ENCODE data around the gene PCDHA13. TPM values are rescaled to one million over a fixed set of nuclear protein-coding genes. Genes with fewer than 3 reads are reported as not detected.

Gene PCDHA13
- total RNA-seq, 1 experiment from 2014 or later, result 1.0 TPM

GRCh38 chr5:140927228-140927573 lies 45.3 kb downstream of the PCDHA13 start:
- no TSS peak for BruUV-seq (replicated peaks)
- no peaks in the 10 kb centered on the region for H3K27me3 ChIP-seq (ENCODE audit: control insufficient read depth, insufficient read depth, low read length)
- no peaks in the 10 kb centered on the region; the same call in 1 of the 2 replicates for H3K36me3 ChIP-seq (ENCODE audit: control insufficient read depth, insufficient read depth, low read length)
- POLR2A ChIA-PET, result no interaction called here
- in situ Hi-C loops (cut with HindIII; ENCODE audit: low pct_unique_long_range_greater_than_20kb, low sequenced_read_pairs) (no loop called here), intact Hi-C loops (cut with micrococcal nuclease; ENCODE audit: unreplicated experiment) (no loop called here)
- no peak for DNase-seq (ENCODE audit: low read depth, low spot score)
- H3K4me3 ChIP-seq (ENCODE audit: low read depth in 2 of 2, low read length in 2 of 2), result no peak overlapping the region; a peak in 1 of 4 replicates
- no peak for ATAC-seq
- H3K27ac ChIP-seq (ENCODE audit: low read length), result no peak overlapping the region
- no peaks in the 10 kb centered on the region for H3K9me3 ChIP-seq (ENCODE audit: control insufficient read depth, insufficient read depth, low read depth, low read length)
- CTCF ChIA-PET, result no interaction called here
- no peaks in the 10 kb centered on the region for H3K4me1 ChIP-seq (ENCODE audit: control insufficient read depth, insufficient read depth, low read length)
- no peak for TF ChIP-seq CTCF (IDR thresholded peaks at IDR 0.05)
- TF ChIP-seq SIN3A (IDR thresholded peaks at IDR 0.05; ENCODE audit: borderline replicate concordance, insufficient read depth, low read depth, low read length), result no peak
- TF ChIP-seq REST (IDR thresholded peaks at IDR 0.05; ENCODE audit: insufficient read depth in 1 of 2, low read depth in 2 of 2, low read length in 1 of 2), result no peak
- TF ChIP-seq TCF7L2 (IDR thresholded peaks at IDR 0.05; ENCODE audit: low read depth, low read length), result no peak
- no peak for TF ChIP-seq POLR2AphosphoS5 (IDR thresholded peaks at IDR 0.05; ENCODE audit: low read depth, low read length)

Other genes starting within 250 kb of the PCDHA13 start
- 2.5 TPM for gene CD14, start 248.9 kb upstream of the PCDHA13 start, total RNA-seq (2021; ENCODE audit: unreplicated experiment)
- gene TMCO6, start 242.7 kb upstream of the PCDHA13 start, total RNA-seq (2021; ENCODE audit: unreplicated experiment), result 18.9 TPM
- gene NDUFA2, start 234.5 kb upstream of the PCDHA13 start, total RNA-seq (2021; ENCODE audit: unreplicated experiment), result 81.7 TPM
- gene IK, start 234.3 kb upstream of the PCDHA13 start, total RNA-seq (2021; ENCODE audit: unreplicated experiment), result 98.2 TPM
- 49.2 TPM for gene WDR55, start 217.2 kb upstream of the PCDHA13 start, total RNA-seq (2021; ENCODE audit: unreplicated experiment)
- gene DND1, start 208.5 kb upstream of the PCDHA13 start, total RNA-seq (2021; ENCODE audit: unreplicated experiment), result 1.8 TPM
- 76.4 TPM for gene HARS1, start 190.8 kb upstream of the PCDHA13 start, total RNA-seq (2021; ENCODE audit: unreplicated experiment)
- gene HARS2, start 190.7 kb upstream of the PCDHA13 start, total RNA-seq (2021; ENCODE audit: unreplicated experiment), result 44.1 TPM
- 62.2 TPM for gene ZMAT2, start 181.7 kb upstream of the PCDHA13 start, total RNA-seq (2021; ENCODE audit: unreplicated experiment)
- gene PCDHA1, start 96.0 kb upstream of the PCDHA13 start, total RNA-seq (2021; ENCODE audit: unreplicated experiment), result not detected
- gene PCDHA2, start 87.3 kb upstream of the PCDHA13 start, total RNA-seq (2021; ENCODE audit: unreplicated experiment), result not detected
- not detected for gene PCDHA3, start 81.1 kb upstream of the PCDHA13 start, total RNA-seq (2021; ENCODE audit: unreplicated experiment)
- gene PCDHA4, start 75.1 kb upstream of the PCDHA13 start, total RNA-seq (2021; ENCODE audit: unreplicated experiment), result 3.1 TPM
- 0.10 TPM for gene PCDHA5, start 60.5 kb upstream of the PCDHA13 start, total RNA-seq (2021; ENCODE audit: unreplicated experiment)
- 0.31 TPM for gene PCDHA6, start 54.2 kb upstream of the PCDHA13 start, total RNA-seq (2021; ENCODE audit: unreplicated experiment)
- gene PCDHA7, start 47.9 kb upstream of the PCDHA13 start, total RNA-seq (2021; ENCODE audit: unreplicated experiment), result 0.15 TPM
- gene PCDHA8, start 40.9 kb upstream of the PCDHA13 start, total RNA-seq (2021; ENCODE audit: unreplicated experiment), result 0.10 TPM
- 0.21 TPM for gene PCDHA9, start 33.7 kb upstream of the PCDHA13 start, total RNA-seq (2021; ENCODE audit: unreplicated experiment)
- 0.33 TPM for gene PCDHA10, start 26.2 kb upstream of the PCDHA13 start, total RNA-seq (2021; ENCODE audit: unreplicated experiment)
- 0.08 TPM for gene PCDHA11, start 13.2 kb upstream of the PCDHA13 start, total RNA-seq (2021; ENCODE audit: unreplicated experiment)
- gene PCDHA12, start 6.8 kb upstream of the PCDHA13 start, total RNA-seq (2021; ENCODE audit: unreplicated experiment), result 10.0 TPM
- 0.59 TPM for gene PCDHAC1, start 44.2 kb downstream of the PCDHA13 start, total RNA-seq (2021; ENCODE audit: unreplicated experiment)
- gene PCDHAC2, start 84.4 kb downstream of the PCDHA13 start, total RNA-seq (2021; ENCODE audit: unreplicated experiment), result 8.8 TPM
- gene PCDHB1, start 169.2 kb downstream of the PCDHA13 start, total RNA-seq (2021; ENCODE audit: unreplicated experiment), result 0.05 TPM
- gene PCDHB2, start 212.5 kb downstream of the PCDHA13 start, total RNA-seq (2021; ENCODE audit: unreplicated experiment), result 12.8 TPM
- gene PCDHB3, start 218.3 kb downstream of the PCDHA13 start, total RNA-seq (2021; ENCODE audit: unreplicated experiment), result 0.92 TPM
- gene PCDHB4, start 239.7 kb downstream of the PCDHA13 start, total RNA-seq (2021; ENCODE audit: unreplicated experiment), result 0.26 TPM